ENCODE results near the gene ZNF318.

Gene ZNF318

GRCh38 chr6:43299338-43300293 is 69.8 kb downstream of the ZNF318 start:
- FAIRE-seq = no peak

DNA sequence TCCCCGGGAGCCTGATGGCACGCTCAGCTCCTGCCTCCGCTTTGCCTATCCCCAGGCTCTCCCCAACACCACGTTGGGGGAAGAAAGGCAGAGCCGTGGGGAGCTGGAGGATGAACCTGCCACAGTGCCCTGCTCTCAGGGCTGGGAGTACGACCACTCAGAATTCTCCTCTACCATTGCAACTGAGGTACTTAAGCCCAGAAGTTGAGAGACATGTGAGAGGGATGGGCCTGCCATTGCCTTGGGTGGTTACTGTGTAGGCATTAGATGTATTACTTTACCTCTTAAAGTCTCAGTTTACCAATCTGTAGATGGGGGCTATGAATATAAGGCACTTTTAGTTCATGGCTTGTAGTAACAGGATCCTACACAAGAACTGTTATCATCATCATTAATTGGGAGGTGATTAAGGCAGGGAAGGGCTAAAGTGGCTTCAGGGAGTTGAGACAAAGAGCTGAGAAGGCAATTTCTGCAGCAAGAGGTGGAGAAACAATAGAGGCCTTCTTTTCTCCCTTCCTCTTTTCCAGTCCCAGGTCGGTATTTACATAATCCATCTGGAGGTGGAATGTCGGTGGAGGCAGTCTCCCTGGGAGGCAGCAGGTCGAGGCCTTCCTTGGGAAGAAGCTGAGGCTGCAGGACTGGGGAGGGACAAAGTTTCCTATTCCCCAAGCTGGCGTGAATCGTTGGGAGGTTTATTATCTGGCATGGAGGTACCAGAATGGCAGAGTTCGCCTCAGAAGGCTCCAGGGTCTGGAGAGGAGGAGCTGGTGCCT is 70.7 kb downstream of the ZNF318 start:
- FAIRE-seq = no peak

DNA sequence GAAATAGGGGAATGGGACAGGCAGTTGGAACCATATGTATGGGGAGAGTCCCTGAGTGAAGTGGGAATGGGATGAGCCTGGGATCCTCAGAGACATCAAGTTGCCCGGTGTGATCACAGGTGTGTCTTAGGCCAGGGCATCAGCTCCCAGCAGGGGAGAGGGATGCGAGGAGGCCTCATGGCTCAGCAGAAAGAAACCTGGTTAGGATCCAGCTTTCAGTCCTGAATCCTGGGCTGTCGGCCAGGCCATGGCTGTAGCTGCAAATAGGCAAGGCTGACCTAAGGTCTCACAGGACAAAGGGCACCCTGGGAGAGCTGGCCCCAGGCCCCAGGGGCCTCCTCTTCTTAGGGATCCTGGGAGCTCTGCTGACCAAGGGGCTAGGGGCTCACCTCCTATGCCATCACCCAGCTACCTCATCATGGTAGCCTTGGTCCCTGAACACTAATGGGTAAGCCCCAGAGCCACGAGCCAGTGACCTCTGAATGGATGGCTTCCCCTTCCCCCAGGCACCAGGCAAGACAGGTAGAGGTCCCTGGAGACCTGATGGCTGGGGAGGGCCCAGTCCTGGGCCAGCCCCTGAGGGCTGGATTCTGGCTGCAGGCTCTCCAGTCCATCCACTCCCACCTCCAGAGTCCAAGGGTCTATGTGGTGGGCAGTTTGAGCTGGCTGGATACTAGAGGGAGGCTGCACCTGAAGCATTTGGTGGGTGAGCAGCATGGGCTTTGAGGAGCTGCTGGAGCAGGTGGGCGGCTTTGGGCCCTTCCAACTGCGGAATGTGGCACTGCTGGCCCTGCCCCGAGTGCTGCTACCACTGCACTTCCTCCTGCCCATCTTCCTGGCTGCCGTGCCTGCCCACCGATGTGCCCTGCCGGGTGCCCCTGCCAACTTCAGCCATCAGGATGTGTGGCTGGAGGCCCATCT is 71.5 kb downstream of the ZNF318 start, which contains the start of gene SLC22A7:
Gene SLC22A7, plus strand, starts transcription at position 617 of the 921 bp plus-strand sequence. Its CDS starts 99 bp downstream, at position 716.
- no peak for FAIRE-seq

DNA sequence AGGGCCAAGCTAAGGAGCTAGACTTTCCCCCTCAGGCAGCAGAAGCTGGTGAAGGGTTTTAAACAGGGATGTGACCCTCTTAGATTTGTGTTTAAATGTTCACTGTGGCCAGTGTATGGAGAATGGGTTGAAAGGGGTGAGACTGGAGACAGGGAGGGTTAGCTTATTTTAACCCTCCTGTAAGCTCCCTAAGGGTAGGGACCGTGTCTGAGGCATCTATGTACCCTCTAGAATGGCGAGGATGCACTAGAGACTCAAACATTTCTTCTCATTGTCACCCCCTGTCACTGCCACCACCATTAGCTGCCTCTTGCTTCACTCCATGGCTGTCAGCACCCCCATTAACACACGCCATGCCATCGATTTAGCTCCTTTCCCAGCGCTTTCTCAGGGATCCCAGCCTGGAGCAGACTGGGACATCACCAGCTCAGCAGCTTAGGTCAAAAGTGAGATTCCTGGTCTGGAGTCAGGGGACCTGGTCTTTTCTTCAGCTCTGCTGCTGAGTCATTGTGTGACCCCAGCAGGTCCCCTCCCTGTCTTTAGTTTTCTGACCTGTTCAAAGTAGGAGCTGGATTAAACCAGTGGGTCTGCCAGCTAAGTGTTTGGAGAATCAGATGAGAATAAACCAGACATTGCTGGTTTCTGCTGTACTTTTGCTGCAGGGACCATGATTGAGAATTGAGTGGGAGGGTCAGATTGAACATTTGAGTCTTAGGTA is 72.5 kb downstream of the ZNF318 start:
- no peak for FAIRE-seq

GRCh38 chr6:43295456-43295855 is 74.0 kb downstream of the ZNF318 start:
- FAIRE-seq = no peak

DNA sequence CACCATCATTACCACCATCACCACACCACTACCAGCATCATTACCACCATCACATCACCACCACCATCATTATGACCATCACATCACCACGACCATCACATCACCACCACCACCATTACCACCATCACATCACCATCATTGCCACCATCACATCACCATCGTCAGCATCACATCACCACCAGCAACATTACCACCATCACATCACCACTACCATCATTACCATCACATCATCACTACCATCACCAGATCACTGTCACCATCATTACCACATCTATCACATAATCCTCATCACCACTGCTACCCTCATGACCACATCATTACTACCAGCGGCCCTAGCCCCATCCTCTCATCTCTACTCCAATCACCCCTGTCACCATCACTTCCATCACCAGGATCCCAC is 74.9 kb downstream of the ZNF318 start:
- FAIRE-seq = no peak

- FAIRE-seq = no peak
Observed at GRCh38 chr6:43293698-43294097, 75.7 kb downstream of the ZNF318 start.

DNA sequence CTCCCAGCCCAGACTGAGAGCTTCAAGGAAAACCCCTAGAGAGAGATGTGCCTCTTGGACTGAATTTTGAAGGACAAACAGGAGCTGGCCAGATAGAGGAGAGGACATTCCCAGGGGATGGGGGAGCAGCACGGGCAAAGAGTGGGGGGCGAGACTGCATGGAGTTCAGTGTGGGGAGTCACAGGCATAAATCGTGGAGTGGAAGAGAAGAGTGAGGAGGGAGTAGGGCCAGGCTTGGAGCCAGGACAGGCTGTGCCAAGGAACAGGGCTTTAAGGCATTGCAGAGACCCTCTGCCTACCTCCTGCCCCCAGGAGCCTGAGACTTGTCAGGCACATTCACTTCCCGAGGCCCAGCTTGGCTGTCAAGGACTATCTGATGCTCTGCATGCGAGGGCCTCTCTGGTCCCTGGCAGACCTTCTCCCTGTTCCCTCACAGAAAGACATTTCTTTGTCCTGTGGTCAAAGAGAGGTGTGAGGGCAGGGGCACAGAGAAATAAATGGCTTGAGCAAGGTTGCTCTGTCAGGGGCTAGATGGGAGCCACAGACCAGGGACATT is 76.6 kb downstream of the ZNF318 start:
- FAIRE-seq = no peak

DNA sequence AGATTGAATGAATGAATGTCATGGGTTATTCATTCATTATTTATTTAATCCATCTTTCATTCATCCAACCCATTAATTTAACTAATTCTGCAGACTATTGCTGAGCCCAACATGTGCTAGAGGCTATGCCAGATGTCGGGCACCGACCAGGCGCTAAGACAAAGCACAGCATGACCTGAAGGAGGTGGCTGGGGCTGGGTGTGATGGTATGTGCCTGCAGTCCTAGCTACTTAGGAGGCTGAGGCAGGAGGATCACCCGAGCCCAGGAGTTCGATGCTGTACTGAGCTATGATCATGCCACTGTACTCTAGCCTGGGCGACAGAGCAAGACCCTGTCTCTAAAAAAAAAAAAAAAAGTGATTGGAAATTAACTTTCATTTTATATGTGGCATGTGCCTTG is 77.1 kb downstream of the ZNF318 start:
- FAIRE-seq = no peak

DNA sequence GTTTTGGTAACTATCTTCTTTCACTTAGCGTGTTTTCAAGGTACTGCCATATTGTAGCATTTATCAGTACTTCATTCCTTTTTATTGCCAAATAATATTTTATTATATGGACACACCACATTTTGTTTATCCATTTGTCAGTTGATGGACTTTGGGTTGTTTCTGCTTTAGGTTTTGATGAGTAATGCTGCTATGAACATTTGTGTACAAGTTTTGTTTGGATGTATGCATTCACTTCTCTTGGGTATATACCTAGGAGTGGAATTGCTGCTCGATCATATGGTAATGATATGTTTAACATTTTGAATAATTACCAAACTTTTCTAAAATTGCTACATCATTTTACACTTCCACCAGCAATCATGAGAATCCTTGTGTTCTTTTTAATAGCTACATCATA is 77.7 kb downstream of the ZNF318 start:
- FAIRE-seq = no peak

DNA sequence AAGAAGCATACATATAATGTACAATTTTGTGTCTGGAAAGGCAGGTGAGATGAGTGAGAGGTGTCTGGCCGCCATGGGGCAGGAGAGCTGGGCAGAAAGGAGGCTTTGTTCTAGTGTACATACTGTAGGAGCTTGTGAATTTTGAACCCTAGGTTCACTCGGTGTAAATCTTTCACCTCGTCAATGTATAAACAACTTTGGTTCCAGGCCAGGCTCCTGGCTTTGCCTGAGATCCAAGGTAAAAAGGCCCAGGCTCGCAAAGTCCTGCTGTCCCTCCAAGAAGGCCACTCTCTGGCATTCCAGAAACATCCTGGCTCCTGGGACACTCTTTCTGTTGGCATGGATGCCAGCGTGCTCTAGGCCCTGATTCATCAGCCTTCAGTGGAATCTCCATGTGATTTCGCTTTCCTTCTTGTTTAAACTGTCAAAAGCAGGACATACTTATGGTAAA is 78.5 kb downstream of the ZNF318 start:
- no peak for FAIRE-seq

DNA sequence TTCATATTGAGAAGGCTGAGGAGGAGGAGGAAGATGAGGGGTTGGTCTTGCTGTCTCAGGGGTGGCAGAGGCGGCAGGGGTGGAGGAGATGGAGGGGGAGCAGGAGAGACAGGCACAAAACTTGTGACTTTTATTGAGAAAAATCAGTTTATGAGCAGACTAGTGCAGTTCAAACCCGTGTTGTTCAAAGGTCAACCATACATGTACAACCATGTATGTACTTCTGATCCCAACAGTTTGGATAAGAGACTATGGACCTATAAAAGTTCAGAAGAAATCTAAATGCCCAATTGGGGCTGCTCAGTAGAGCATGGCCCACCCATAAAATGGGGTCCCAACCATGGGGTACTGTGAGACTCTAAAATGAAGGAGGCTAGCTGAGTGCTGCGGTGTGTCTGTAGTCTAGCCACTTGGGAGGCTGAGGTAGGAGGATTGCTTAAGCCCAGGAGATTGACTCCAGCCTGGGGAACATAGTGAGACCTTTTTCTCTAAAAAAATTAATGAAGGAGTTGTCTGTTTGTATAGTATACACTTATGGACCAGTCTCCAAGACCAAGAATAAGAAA is 79.0 kb downstream of the ZNF318 start:
- no peak for FAIRE-seq

- no peak for FAIRE-seq
Observed at GRCh38 chr6:43287717-43288679, 81.4 kb downstream of the ZNF318 start.

GRCh38 chr6:43286980-43287716 is 82.3 kb downstream of the ZNF318 start:
- FAIRE-seq = no peak

DNA sequence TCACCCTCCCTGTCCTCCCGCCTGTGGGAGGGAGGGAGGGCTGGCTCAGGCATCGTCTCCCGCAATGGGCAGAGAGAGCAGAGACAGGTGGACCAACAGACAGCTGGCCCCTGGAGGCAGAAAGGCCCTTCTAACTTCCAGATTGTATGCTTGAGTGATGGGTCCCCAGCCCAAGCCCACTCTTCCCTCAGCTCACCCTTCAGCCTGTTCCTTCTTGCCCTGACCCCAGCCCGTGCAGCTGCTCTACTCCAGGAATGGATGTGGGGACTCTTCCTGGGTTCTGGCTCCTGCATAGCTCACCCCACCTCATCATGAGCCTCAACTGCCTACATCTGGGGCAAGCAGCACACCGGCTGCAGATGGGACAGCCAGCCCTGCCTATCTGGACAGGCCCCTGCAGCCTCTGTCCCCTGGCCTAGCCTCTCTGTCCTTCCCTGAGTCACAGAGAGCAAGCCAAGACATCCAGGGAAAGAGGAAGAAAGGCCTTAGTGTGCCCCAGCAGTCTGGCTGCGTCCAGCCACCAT is 82.9 kb downstream of the ZNF318 start:
- FAIRE-seq = no peak

Data from TTC549 (cell line).